GM12875 (cell line): ENCODE measurements around the gene HAUS1.
A peak's percentile ranks its signal among the peaks of the same experiment; 100 is the strongest.

Experiments
- H3K4me3 ChIP-seq: one replicate; pipeline ENCODE4 v1.5.1; 2011; ENCODE audit warnings: low read depth, low read length, control low read depth
- TF ChIP-seq, protein P1 (sequence below): IDR thresholded peaks from 2 replicates; pipeline ENCODE4 v1.5.1; 2011; ENCODE audit warnings: low read depth, mild to moderate bottlenecking, control low read depth, inconsistent platforms, low read length, moderate library complexity, borderline replicate concordance; ENCODE audit not compliant: insufficient read depth

HAUS1 gene

DNA sequence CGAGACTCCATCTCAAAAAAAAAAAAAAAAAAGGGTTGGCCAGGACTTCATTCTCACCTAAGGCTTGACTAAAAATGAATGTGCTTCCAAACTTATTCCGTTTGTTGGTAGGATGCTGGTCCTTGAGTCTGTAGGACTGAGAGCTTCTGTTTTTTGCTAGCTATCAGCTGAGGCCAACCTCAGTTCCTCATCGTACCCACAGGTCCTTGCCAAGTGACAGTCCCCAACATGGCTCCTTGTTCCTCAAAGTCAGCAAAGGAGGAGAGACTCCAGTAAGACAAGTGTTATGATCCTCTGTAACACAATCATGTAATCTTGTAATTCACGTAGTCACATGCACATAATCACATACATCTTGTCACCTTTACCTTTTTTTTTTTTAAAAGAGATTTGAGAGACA lies 37.0 kb downstream of the HAUS1 start:
- TF ChIP-seq, protein P1, sequence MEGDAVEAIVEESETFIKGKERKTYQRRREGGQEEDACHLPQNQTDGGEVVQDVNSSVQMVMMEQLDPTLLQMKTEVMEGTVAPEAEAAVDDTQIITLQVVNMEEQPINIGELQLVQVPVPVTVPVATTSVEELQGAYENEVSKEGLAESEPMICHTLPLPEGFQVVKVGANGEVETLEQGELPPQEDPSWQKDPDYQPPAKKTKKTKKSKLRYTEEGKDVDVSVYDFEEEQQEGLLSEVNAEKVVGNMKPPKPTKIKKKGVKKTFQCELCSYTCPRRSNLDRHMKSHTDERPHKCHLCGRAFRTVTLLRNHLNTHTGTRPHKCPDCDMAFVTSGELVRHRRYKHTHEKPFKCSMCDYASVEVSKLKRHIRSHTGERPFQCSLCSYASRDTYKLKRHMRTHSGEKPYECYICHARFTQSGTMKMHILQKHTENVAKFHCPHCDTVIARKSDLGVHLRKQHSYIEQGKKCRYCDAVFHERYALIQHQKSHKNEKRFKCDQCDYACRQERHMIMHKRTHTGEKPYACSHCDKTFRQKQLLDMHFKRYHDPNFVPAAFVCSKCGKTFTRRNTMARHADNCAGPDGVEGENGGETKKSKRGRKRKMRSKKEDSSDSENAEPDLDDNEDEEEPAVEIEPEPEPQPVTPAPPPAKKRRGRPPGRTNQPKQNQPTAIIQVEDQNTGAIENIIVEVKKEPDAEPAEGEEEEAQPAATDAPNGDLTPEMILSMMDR: no peak
- no peak overlapping the region for H3K4me3 ChIP-seq

DNA sequence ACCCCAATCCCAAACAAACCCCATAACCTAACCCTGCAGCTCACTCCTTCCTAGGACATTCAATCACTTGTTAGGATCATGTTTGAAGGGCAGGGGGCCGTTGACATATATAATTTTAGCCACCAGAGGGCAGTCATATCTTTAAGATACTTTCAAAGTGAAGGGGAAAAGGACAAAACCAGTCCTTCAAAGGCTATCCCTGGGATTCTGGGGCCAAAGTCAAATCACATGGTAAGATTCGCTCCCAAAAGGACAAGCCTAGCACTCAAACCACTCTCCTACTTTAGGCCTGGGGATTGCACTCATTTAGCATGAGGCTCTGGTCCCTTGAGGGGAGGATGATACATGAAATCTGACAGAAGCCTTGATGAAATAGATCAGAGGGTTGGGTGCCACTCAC lies 44.6 kb downstream of the HAUS1 start:
- TF ChIP-seq, protein P1: peak; percentile 53; the same call in 1 of the 2 replicates
- H3K4me3 ChIP-seq: no peak overlapping the region

DNA sequence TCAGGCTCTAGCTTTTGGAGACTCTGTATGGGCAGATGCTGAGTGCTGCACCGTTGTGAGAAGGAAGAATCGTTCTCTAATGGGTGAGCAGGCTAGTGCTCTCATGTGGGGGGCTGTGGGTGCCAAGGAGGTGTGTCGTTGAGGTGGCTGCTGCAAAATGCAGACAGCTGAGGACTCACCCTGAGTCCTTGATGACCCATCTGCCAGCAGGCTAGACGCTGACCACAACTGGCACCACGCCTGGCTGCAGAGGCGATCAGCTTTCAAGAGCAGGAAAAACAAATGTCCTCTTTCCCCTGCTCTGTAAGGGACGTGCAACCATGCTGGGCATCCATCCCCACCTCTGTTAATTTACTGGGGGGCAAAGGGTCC lies 48.2 kb downstream of the HAUS1 start:
- H3K4me3 ChIP-seq: no peak overlapping the region
- TF ChIP-seq, protein P1: no peak

DNA sequence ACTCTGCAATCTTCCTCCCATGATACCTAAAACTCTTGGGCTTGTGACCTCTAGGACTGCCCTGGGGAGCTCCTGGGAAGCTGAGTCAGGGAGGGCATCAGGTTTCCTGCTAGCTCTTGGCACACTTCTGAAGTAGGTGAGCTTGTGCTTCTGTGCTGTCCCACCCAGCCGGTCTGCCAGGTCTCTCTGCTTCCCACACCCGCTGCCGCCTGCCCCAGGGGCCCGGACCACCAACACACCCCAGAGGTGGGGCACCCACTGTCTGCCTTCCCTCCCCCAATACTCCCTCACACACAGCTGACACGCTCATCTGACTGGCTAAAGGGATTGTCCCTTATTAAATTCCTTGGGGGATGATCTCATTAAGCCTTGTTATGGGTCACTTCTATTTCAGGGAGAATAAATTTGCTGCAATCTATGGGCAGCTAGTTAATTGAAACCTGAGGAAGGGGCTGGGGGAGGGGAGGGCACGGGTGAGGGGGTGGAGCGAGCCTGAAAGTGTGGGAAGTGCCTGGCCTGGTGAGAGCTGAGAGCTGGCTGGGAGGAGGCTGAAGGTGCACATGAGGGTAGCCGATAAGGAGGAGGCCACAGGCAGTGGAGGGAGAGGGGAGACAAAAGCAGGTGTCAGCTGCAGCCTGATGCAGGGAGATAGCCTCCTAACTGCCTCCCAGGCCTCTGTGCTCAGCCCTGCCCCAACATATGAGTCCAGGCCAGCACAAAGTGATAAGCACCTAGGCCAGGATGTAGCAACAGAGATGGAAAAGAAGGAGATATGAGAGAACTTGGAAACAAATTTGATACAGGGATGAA lies 48.8 kb downstream of the HAUS1 start:
- TF ChIP-seq, protein P1: no peak
- H3K4me3 ChIP-seq: no peak overlapping the region

DNA sequence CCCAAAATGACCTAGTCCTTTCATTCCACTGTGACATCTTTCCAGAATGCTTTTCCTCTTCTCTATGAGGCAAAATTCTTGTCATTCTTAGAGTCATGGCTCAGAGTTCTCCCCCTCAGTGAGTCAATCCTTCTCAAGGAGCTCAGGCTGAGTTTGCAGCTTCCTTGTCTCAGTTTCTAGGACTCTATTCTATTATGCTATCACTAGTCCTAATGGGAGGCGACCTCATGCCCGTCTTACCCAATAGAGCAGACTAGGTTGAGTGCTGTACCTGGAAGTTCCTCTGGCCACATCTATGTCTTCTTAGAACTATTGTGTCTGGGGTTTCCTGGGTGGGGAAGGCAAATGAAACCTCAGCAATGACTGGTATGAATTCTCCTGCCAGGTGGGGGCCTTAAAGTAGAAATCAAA lies 51.5 kb downstream of the HAUS1 start:
- no peak overlapping the region for H3K4me3 ChIP-seq
- TF ChIP-seq, protein P1: no peak

DNA sequence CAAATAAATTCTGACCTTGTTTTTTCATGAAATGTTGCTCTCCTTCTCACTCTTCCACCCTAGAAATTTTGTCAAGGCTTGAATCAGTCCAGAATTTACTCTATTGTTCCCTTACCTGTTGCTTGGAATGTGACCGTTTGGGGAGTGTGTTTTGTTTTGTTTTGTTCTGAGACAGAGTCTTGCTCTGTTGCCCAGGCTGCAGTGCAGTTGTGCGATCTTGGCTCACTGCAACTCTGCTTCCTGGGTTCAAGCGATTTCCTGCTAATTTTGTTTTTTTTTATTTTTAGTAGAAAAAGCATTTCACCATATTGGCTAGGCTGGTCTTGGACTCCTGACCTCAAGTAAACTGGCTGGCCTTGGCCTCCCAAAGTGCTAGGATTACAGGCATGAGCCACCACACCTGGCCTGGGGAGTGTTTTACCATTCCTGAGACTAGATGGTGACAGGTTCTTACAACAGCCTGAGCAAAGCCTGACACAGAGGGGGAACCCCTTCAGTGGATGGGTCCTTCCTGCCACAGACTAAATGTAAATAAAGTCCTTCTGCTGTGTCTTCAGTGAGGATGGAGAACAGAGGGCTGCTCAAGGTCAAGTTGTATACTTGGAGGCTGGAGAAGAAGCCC lies 52.0 kb downstream of the HAUS1 start:
- H3K4me3 ChIP-seq: no peak overlapping the region
- TF ChIP-seq, protein P1: no peak

DNA sequence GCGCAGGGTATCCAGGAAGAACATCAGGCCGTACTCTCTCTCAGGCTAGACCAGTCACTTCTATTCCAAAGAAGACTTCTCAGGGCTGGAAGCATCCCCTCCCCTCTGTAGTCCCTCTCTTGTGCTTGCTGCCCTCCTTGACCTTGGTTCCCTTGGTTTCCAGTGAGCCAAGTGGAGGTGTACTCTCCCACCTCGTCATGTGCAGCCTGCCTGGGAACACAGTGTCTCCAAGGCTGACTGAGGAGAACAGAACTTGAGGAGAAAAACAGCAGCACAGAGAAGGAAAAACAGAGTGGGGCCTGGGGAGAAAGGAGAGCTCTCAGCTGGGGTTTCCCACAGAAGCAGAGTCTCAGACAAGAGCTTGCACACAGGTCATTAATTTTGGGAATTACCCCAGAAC lies 52.7 kb downstream of the HAUS1 start:
- H3K4me3 ChIP-seq: no peak overlapping the region
- TF ChIP-seq, protein P1: no peak
